ENCODE measurements around the gene ASGR1.

ASGR1 gene

GRCh38 chr17:7141824-7142223 is 37.3 kb downstream of the ASGR1 start:
- Histone ChIP-seq H3K4me1 (ENCODE audit: insufficient read depth, low read length) (peaks cover 18% of the 10 kb centered on the region), H3K27me3 (ENCODE audit: insufficient read depth, low read length) (no peaks in the 10 kb centered on the region), H3K27ac (ENCODE audit: low read depth, low read length) (no peak overlapping the region), H3K9ac (ENCODE audit: low read depth, low read length) (no peak overlapping the region), H3K4me3 (ENCODE audit: low read length) (no peak overlapping the region), H3K36me3 (ENCODE audit: insufficient read depth, low read length) (no peaks in the 10 kb centered on the region), H3K9me3 (ENCODE audit: insufficient read depth, low read depth, low read length) (no peaks in the 10 kb centered on the region)
- 87% methylated on average over 10 of the region's 10 CpGs for WGBS

- WGBS: 66% methylated on average over 10 of the region's 10 CpGs
These were observed 39.8 kb downstream of the ASGR1 start for GRCh38 chr17:7139400-7139799.

GRCh38 chr17:7138800-7139381 is 40.3 kb downstream of the ASGR1 start:
- Histone ChIP-seq H3K36me3 (ENCODE audit: insufficient read depth, low read length) (no peaks in the 10 kb centered on the region), H3K4me3 (ENCODE audit: low read length) (no peak overlapping the region), H3K4me1 (ENCODE audit: insufficient read depth, low read length) (peaks cover 11% of the 10 kb centered on the region; the same call in 1 of the 2 replicates), H3K9ac (ENCODE audit: low read depth, low read length) (no peak overlapping the region), H3K27ac (ENCODE audit: low read depth, low read length) (no peak overlapping the region), H3K9me3 (ENCODE audit: insufficient read depth, low read depth, low read length) (no peaks in the 10 kb centered on the region), H3K27me3 (ENCODE audit: insufficient read depth, low read length) (peaks cover 15% of the 10 kb centered on the region)
- WGBS: 79% methylated on average over 7 of the region's 7 CpGs

More at GRCh38 chr17:7139400-7139799, 39.8 kb downstream of the ASGR1 start:
- H3K9me3 ChIP-seq (ENCODE audit: insufficient read depth, low read depth, low read length): no peaks in the 10 kb centered on the region
- H3K4me3 ChIP-seq (ENCODE audit: low read length): no peak overlapping the region
- H3K27me3 ChIP-seq (ENCODE audit: insufficient read depth, low read length): peaks cover 10% of the 10 kb centered on the region
- no peak overlapping the region for H3K9ac ChIP-seq (ENCODE audit: low read depth, low read length)
- no peaks in the 10 kb centered on the region for H3K36me3 ChIP-seq (ENCODE audit: insufficient read depth, low read length)
- H3K27ac ChIP-seq (ENCODE audit: low read depth, low read length): no peak overlapping the region
- peaks cover 11% of the 10 kb centered on the region; the same call in 1 of the 2 replicates for H3K4me1 ChIP-seq (ENCODE audit: insufficient read depth, low read length)

- Histone ChIP-seq H3K27me3 (ENCODE audit: insufficient read depth, low read length) (peaks cover 22% of the 10 kb centered on the region), H3K9me3 (ENCODE audit: insufficient read depth, low read depth, low read length) (no peaks in the 10 kb centered on the region), H3K4me1 (ENCODE audit: insufficient read depth, low read length) (peaks cover 11% of the 10 kb centered on the region; the same call in 1 of the 2 replicates), H3K9ac (ENCODE audit: low read depth, low read length) (no peak overlapping the region), H3K27ac (ENCODE audit: low read depth, low read length) (no peak overlapping the region), H3K4me3 (ENCODE audit: low read length) (no peak overlapping the region), H3K36me3 (ENCODE audit: insufficient read depth, low read length) (no peaks in the 10 kb centered on the region)
- 82% methylated on average over 11 of the region's 13 CpGs for WGBS
These were observed 41.8 kb downstream of the ASGR1 start for GRCh38 chr17:7137171-7137943.

- Histone ChIP-seq H3K36me3 (ENCODE audit: insufficient read depth, low read length) (no peaks in the 10 kb centered on the region), H3K4me3 (ENCODE audit: low read length) (no peak overlapping the region), H3K27ac (ENCODE audit: low read depth, low read length) (no peak overlapping the region), H3K9ac (ENCODE audit: low read depth, low read length) (no peak overlapping the region), H3K27me3 (ENCODE audit: insufficient read depth, low read length) (peaks cover 23% of the 10 kb centered on the region), H3K9me3 (ENCODE audit: insufficient read depth, low read depth, low read length) (no peaks in the 10 kb centered on the region), H3K4me1 (ENCODE audit: insufficient read depth, low read length) (peaks cover 12% of the 10 kb centered on the region)
- 43% methylated on average over 8 of the region's 9 CpGs for WGBS
These were observed 42.8 kb downstream of the ASGR1 start for GRCh38 chr17:7136266-7136877.

GRCh38 chr17:7133916-7134315 is 45.3 kb downstream of the ASGR1 start:
- no peaks in the 10 kb centered on the region for H3K9me3 ChIP-seq (ENCODE audit: insufficient read depth, low read depth, low read length)
- no peak overlapping the region for H3K9ac ChIP-seq (ENCODE audit: low read depth, low read length)
- H3K27ac ChIP-seq (ENCODE audit: low read depth, low read length): no peak overlapping the region
- H3K27me3 ChIP-seq (ENCODE audit: insufficient read depth, low read length): peaks cover 28% of the 10 kb centered on the region
- H3K4me1 ChIP-seq (ENCODE audit: insufficient read depth, low read length): peaks cover 21% of the 10 kb centered on the region
- WGBS: 39% methylated on average over 20 of the region's 20 CpGs
- peak overlapping the region; percentile 12; the same call in 1 of the 2 replicates for H3K4me3 ChIP-seq (ENCODE audit: low read length)
- no peaks in the 10 kb centered on the region for H3K36me3 ChIP-seq (ENCODE audit: insufficient read depth, low read length)

GRCh38 chr17:7133424-7133823 is 45.7 kb downstream of the ASGR1 start:
- peak overlapping the region; percentile 12; the same call in 1 of the 2 replicates for H3K4me3 ChIP-seq (ENCODE audit: low read length)
- no peak overlapping the region for H3K9ac ChIP-seq (ENCODE audit: low read depth, low read length)
- WGBS: 9% methylated on average over 19 of the region's 19 CpGs
- no peaks in the 10 kb centered on the region for H3K36me3 ChIP-seq (ENCODE audit: insufficient read depth, low read length)
- no peaks in the 10 kb centered on the region for H3K9me3 ChIP-seq (ENCODE audit: insufficient read depth, low read depth, low read length)
- H3K27me3 ChIP-seq (ENCODE audit: insufficient read depth, low read length): peaks cover 28% of the 10 kb centered on the region
- peaks cover 24% of the 10 kb centered on the region for H3K4me1 ChIP-seq (ENCODE audit: insufficient read depth, low read length)
- no peak overlapping the region for H3K27ac ChIP-seq (ENCODE audit: low read depth, low read length)

GRCh38 chr17:7132511-7133094 is 46.6 kb downstream of the ASGR1 start:
- H3K4me3 ChIP-seq (ENCODE audit: low read length): peak overlapping the region; percentile 17; the same call in 1 of the 2 replicates
- H3K27me3 ChIP-seq (ENCODE audit: insufficient read depth, low read length): peaks cover 28% of the 10 kb centered on the region
- peaks cover 27% of the 10 kb centered on the region for H3K4me1 ChIP-seq (ENCODE audit: insufficient read depth, low read length)
- H3K9me3 ChIP-seq (ENCODE audit: insufficient read depth, low read depth, low read length): no peaks in the 10 kb centered on the region
- no peaks in the 10 kb centered on the region for H3K36me3 ChIP-seq (ENCODE audit: insufficient read depth, low read length)
- 0% methylated on average over 6 of the region's 7 CpGs for WGBS
- peak overlapping the region; percentile 96 for H3K27ac ChIP-seq (ENCODE audit: low read depth, low read length)
- peak overlapping the region; percentile 40 for H3K9ac ChIP-seq (ENCODE audit: low read depth, low read length)

GRCh38 chr17:7131423-7131791 is 47.8 kb downstream of the ASGR1 start:
- Histone ChIP-seq H3K27me3 (ENCODE audit: insufficient read depth, low read length) (peaks cover 28% of the 10 kb centered on the region), H3K4me1 (ENCODE audit: insufficient read depth, low read length) (peaks cover 27% of the 10 kb centered on the region), H3K27ac (ENCODE audit: low read depth, low read length) (0 out of 2 replicates have a peak overlapping the region, but pooled peaks have one; percentile 14), H3K9ac (ENCODE audit: low read depth, low read length) (no peak overlapping the region), H3K4me3 (ENCODE audit: low read length) (no peak overlapping the region), H3K9me3 (ENCODE audit: insufficient read depth, low read depth, low read length) (no peaks in the 10 kb centered on the region), H3K36me3 (ENCODE audit: insufficient read depth, low read length) (no peaks in the 10 kb centered on the region)
- WGBS: 86% methylated on average over 5 of the region's 5 CpGs

- 0 out of 2 replicates have a peak overlapping the region, but pooled peaks have one; percentile 14 for H3K27ac ChIP-seq (ENCODE audit: low read depth, low read length)
- no peak overlapping the region for H3K9ac ChIP-seq (ENCODE audit: low read depth, low read length)
- H3K4me1 ChIP-seq (ENCODE audit: insufficient read depth, low read length): peaks cover 27% of the 10 kb centered on the region
- WGBS: 43% methylated on average over 11 of the region's 11 CpGs
- no peaks in the 10 kb centered on the region for H3K36me3 ChIP-seq (ENCODE audit: insufficient read depth, low read length)
- H3K4me3 ChIP-seq (ENCODE audit: low read length): no peak overlapping the region
- H3K27me3 ChIP-seq (ENCODE audit: insufficient read depth, low read length): peaks cover 28% of the 10 kb centered on the region
- H3K9me3 ChIP-seq (ENCODE audit: insufficient read depth, low read depth, low read length): no peaks in the 10 kb centered on the region
These were observed 48.3 kb downstream of the ASGR1 start for GRCh38 chr17:7130621-7131422.
